ENCODE measurements around the gene LHX4.

GRCh38 chr1:180291004-180291403 lies 60.9 kb downstream of the LHX4 start:
- TF ChIP-seq FOSL1 (IDR thresholded peaks at IDR 0.05; ENCODE audit: insufficient read depth, low read depth, low read length) (no peak), EGR1 (IDR thresholded peaks at IDR 0.05; ENCODE audit: borderline replicate concordance, low read depth, low read length) (no peak), RXRA (IDR thresholded peaks at IDR 0.05; ENCODE audit: insufficient read depth, low read depth, low read length) (no peak), EZH2 (IDR thresholded peaks at IDR 0.05; ENCODE audit: low read depth, low read length, severe bottlenecking) (no peak), SIN3A (conservative IDR thresholded peaks at IDR 0.05 in 1 of 2, IDR thresholded peaks at IDR 0.05 in 1 of 2; ENCODE audit: low read depth in 1 of 2, low read length in 2 of 2) (no peak), ZNF274 (IDR thresholded peaks at IDR 0.05; ENCODE audit: borderline replicate concordance, extremely low read depth, low read length) (no peak), ATF2 (IDR thresholded peaks at IDR 0.05; ENCODE audit: low read length) (no peak), CTCF (IDR thresholded peaks at IDR 0.05; ENCODE audit: control extremely low read depth in 1 of 3, insufficient read depth in 1 of 3, low read depth in 1 of 3, low read length in 3 of 3) (no peak), CBX5 (IDR thresholded peaks at IDR 0.05; ENCODE audit: low read depth, low read length) (no peak), CHD2 (IDR thresholded peaks at IDR 0.05; ENCODE audit: low read length) (no peak)

Data from H1 (cell line).